Measurements from ENCODE around the gene KCNH2.

- TF ChIP-seq CTCF (IDR thresholded peaks at IDR 0.05) (no peak), POLR2AphosphoS5 (IDR thresholded peaks at IDR 0.05; ENCODE audit: low read depth, low read length) (no peak)
These were observed 50.2 kb downstream of the KCNH2 start for GRCh38 chr7:150927956-150928344.
